GM13976 (cell line): ENCODE results near the gene DEFB114.
"Not testable (repeated sequence)": the region's sequence is repeated elsewhere in the genome, so short reads cannot be mapped to it uniquely, and the experiment has no call there.

Experiments used
- DNase-seq: peaks from one replicate; pipeline ENCODE4 v3.0.0; 2012; ENCODE audit warnings: low spot score
- in situ Hi-C: fragments of 300-500 bp; cut with MboI; formaldehyde crosslinking; loops from one replicate; pipeline ENCODE4 v1.12.0; 2022; ENCODE audit warnings: low sequenced_read_pairs, mixed read lengths, inconsistent platforms; ENCODE audit not compliant: unreplicated experiment
- TF ChIP-seq, protein P1 (sequence below): IDR thresholded peaks from 2 replicates; pipeline ENCODE4 v1.5.1; 2012; ENCODE audit warnings: borderline replicate concordance, mild to moderate bottlenecking; ENCODE audit not compliant: insufficient read depth; ENCODE audit errors: extremely low read depth, missing control alignments, control extremely low read depth

DEFB114 gene

DNA sequence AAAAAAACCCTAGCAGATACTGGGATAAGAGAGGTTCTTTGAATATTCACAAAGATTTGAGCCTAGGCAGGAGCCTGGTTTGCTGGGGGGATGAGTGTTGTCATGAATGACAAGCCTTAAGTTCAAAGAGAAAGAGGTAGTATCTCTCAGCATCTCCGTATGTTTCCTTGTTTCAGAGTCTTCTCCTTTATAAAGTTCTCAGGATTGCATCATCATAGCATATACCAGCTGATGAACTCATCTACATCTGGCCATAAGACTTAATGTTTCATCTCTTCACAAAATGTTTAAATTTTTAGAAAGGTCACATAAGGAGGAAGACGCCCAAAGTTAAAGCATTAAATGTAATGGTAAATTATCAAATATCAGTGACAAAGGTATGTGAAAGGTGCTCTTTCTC lies 17.1 kb downstream of the DEFB114 start:
- DNase-seq = no peak
- TF ChIP-seq, protein P1, sequence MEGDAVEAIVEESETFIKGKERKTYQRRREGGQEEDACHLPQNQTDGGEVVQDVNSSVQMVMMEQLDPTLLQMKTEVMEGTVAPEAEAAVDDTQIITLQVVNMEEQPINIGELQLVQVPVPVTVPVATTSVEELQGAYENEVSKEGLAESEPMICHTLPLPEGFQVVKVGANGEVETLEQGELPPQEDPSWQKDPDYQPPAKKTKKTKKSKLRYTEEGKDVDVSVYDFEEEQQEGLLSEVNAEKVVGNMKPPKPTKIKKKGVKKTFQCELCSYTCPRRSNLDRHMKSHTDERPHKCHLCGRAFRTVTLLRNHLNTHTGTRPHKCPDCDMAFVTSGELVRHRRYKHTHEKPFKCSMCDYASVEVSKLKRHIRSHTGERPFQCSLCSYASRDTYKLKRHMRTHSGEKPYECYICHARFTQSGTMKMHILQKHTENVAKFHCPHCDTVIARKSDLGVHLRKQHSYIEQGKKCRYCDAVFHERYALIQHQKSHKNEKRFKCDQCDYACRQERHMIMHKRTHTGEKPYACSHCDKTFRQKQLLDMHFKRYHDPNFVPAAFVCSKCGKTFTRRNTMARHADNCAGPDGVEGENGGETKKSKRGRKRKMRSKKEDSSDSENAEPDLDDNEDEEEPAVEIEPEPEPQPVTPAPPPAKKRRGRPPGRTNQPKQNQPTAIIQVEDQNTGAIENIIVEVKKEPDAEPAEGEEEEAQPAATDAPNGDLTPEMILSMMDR = no peak
- in situ Hi-C loops = no loop called here

- in situ Hi-C loops, DNase-seq: not testable (repeated sequence)
Measured at GRCh38 chr6:49944068-49944467, 19.9 kb downstream of the DEFB114 start.

DNA sequence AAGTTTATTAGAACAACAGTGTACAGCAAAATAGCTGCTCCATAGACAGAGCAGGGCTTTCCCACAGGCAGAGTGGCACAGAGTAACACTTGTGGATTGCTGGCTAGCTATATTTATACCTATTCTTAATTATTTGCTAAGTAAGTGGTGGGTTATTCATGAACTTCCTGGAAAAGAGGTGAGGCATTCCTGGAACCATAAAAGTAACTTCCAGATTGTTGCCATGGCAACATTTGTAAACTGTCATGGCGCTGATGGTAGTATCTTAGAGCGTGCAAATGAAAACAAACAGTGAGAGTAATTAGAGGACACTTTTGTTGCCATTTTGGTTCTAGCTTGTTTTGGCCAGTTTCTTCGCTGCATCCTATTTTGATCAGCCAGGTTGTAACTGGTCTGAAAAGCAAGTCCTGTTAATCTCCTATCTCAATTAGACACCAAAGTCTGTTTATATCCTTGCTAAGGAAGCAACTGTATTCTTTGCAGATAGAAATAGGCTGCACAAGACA lies 23.9 kb downstream of the DEFB114 start:
- DNase-seq = no peak
- in situ Hi-C loops = no loop called here
- TF ChIP-seq, protein P1 = no peak

GRCh38 chr6:49937811-49938210 lies 26.2 kb downstream of the DEFB114 start:
- DNase-seq = no peak
- in situ Hi-C loops = no loop called here
- TF ChIP-seq, protein P1 = no peak

- in situ Hi-C loops = no loop called here
- TF ChIP-seq, protein P1 = no peak
- no peak for DNase-seq
Measured at GRCh38 chr6:49937017-49937416, 26.9 kb downstream of the DEFB114 start.

DNA sequence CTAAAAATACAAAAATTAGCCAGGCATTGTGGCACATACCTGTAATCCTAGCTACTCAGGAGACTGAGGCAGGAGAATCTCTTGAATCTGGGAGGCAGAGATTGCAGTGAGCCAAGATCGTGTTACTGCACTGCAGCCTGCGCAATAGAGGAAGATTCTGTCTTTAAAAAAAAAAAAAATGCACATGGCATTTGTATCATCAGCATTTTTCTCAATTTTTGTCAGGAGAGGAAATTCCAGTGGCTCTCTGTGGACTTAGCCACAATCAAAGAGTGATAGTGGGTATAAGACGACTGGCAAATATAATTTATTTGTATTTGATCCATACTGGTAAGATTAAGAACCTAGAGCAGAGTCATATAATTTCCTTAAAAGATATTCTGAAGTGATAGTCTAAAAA lies 28.6 kb downstream of the DEFB114 start:
- no peak for DNase-seq
- in situ Hi-C loops = no loop called here
- TF ChIP-seq, protein P1 = no peak

DNA sequence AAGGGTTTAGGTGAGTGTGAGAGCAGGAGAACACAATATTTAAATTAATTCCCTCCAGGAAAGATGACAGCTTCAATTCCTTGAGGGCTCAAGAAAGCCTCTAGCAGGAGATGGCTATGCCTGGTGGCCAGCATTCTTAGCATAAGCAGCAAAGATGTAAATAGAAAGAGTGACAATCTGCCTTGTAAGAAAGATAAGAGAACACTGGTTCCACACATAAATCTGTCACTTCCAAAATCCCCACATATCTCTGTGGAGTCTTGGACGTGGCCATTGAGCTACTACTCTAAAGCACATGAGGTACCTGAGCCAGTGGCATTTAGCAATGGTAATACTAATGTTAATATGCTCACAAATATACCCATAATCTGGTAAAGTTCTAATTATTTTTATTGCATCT lies 29.2 kb downstream of the DEFB114 start:
- TF ChIP-seq, protein P1 = no peak
- in situ Hi-C loops = no loop called here
- no peak for DNase-seq

DNA sequence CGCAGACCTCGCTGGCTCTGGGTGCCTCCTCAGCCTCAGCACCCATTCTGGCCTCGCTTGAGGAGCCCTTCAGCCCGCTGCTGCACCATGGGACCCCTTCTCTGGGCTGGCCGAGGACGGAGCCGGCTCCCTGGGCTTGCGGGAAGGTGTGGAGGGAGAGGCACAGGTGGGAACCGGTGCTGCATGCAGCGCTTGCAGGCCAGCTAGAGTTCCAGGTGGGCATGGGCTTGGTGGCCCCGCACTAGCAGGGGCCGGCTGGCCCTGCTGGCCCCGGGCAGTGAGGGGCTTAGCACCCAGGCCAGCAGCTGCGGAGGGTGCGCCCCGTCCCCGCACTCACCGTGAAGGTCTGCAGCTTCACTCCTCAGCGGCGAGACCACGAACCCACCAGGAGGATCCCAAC lies 30.4 kb downstream of the DEFB114 start:
- DNase-seq = no peak
- TF ChIP-seq, protein P1 = no peak
- in situ Hi-C loops = no loop called here
